ENCODE results near the gene MSANTD3.
"Not testable (repeated sequence)": the region's sequence is repeated elsewhere in the genome, so short reads cannot be mapped to it uniquely, and the experiment has no call there.

Gene MSANTD3, protein sequence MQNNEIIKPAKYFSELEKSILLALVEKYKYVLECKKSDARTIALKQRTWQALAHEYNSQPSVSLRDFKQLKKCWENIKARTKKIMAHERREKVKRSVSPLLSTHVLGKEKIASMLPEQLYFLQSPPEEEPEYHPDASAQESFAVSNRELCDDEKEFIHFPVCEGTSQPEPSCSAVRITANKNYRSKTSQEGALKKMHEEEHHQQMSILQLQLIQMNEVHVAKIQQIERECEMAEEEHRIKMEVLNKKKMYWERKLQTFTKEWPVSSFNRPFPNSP

DNA sequence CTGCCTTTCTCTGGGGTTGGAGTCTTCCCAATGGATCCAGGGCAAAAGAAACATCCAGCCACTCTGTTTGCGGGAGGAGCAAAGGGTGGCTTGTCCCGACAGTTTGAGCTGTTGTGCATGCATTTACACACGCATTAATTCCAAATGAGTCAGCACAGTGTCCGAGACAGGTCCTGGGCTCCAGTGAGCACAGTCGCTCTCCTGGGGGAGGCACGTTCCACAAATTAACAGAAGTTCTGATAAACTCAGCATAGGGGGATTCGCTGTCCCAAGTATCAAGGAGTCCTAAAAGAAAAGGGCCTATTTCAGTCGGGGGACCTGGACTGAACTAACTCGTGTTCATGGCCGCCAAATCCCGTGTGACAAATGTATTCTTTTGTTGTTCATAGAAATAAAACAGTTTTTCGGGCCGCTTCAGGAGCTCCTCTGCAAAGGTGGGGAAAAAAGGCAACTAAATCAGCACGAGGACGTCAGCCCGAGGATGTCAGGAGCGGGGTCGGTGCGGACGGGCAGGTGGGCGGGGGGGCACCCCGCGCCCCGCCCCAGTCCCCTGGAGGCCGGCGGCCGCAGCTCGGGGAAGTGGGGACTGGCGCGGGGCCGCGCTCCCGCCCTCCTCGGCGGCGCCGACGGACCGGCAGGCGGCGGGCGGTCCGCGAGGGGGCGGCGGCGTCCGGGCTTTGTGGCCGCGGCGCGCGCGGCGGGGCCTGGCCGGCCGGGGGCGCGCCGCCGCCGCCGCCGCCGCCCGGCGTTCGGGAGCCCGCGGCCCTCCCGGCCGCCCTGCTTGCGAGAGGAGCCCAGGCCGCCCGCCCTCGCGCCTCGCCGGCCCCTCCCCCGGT lies at the start of gene MSANTD3:
TSS of gene MSANTD3 (plus strand) at position 614 of the 836 bp plus-strand sequence. CDS start 14,796 bp downstream, outside the sequence.
- DNase-seq = peak; percentile 50 to 66

- DNase-seq = no peak
Observed at GRCh38 chr9:100379862-100380261, 47.1 kb upstream of the MSANTD3 start.

DNA sequence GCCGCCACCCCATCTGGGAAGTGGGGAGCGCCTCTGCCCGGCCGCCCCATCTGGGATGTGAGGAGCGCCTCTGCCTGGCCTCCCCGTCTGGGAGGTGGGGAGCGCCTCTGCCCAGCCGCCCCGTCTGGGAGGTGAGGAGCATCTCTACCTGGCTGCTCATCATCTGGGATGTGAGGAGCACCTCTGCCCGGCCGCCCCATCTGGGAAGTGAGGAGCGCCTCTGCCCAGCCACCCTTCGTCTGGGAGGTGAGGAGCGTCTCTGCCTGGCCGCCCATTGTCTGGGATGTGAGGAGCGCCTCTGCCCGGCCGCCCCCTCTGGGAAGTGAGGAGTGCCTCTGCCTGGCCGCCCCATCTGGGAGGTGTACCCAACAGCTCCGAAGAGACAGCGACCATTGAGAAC lies 34.0 kb upstream of the MSANTD3 start:
- not testable (repeated sequence) for DNase-seq

GRCh38 chr9:100394032-100394695 lies 32.8 kb upstream of the MSANTD3 start:
- no peak for DNase-seq

DNA sequence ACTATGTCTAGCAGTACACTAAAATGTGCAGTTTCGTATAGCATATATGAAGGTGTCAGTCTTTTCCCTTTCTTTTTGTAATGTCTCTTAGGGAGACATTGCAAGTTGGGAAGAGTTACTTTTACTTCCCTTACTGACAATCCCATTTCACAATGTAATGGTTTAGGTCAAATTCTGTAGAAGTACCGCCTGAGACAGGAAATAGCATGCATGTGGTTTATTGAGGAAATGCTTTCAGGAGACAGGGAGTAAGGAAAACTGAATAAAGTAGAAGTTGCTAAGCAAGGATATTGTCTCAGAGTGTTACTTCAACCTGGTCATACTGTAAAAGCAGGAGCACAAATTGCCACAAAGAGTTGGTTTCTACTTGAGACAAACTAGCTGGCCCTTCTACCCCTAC lies 32.1 kb upstream of the MSANTD3 start:
- no peak for DNase-seq

DNA sequence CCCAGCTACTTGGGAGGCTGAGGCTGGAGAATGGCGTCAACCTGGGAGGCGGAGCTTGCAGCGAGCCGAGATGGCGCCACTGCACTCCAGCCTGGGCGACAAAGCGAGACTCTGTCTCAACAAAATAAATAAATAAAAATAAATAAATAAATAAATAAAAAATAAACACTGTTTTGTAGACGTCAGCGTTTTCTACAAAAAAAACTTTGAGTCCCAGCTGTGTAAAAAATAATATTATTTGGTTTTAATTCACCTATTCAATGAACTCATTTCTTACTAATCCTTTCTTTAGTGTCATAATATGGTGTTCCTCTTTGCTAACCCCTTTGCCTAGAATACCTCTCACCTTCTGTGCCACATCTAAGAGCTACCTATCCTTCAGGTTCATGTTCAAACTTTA lies 30.2 kb upstream of the MSANTD3 start:
- DNase-seq = no peak

DNA sequence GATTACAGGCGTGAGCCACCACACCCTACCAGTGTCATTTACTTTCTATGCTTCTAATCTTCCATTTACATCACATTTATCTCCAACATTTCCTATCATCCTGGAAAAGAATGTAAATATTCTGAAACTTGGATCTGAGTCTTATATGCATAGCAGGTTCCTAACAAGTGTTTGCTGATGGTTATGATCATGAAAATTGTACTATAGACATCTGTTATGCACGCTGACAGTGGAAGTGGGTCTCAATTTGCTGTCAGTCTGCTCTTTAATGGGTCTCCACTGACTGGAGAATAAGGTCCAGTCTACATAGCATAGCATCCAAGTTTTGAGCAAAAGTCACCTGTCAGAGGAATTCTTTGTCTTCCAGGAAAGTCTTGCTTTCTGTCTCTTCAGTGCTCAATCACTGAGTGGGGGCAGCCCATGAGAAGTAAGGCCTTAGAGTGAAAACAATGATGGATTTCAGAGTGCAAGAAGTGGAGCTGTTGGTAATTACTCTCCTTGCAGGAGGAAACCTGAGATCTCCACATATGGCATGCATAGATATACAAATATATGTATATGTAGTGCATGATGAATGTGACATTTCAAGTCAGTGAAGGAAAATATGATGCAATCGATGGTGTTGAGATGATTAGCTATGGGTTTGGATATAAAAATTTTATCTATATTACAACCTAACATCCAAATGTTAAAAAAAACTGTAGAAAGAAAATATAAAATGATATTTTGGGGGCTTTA lies 29.2 kb upstream of the MSANTD3 start:
- DNase-seq = no peak

- DNase-seq = no peak
Observed at GRCh38 chr9:100401042-100401441, 25.9 kb upstream of the MSANTD3 start.

DNA sequence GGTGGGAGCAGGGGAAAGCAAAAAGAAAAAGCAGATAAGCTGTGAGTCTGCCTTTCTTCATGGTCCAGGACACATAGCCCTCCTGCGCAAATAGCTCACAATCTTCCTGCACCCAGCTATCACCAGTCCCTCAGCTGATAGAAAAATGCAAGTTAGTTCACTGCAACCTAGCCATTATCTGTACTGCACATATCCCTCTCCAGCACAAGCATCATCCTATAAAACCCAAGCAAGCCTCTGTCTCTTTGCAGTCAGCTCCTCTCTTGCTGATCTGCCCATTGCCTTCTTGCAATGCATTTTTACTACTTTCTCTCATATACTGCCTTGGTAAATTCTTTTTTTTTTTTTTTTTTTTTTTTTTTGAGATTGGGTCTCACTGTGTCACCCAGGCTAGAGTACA lies 20.0 kb upstream of the MSANTD3 start:
- no peak for DNase-seq

DNA sequence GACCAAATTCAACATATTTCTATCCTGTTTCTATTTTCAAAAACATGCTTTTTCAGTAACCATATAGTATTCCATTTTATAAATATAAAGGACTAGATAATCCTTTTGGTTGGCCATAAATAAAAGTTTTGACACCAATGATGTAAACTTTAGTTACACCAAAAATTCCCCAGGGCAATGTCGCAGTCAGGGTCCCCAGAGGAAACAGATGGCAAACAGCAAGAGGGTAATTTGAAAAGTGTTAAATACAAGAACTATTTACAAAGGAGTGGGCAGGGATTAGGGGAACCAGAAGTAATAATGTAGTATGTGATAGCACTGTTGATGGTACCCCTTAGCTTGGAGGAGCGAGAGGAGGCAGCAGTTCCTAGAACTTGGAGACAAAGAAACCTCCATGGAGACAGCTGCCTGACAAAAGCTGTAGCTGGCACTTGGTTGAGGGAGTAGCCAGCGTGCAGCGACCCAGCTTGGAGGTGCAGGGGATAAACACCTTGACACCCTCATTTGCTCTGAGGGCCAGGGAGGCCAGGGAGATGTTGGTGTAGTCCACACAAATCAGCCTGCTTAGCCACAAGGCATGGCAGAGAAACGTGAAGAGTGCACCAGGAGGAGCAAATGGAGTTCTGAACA lies 18.3 kb upstream of the MSANTD3 start:
- DNase-seq = no peak

GRCh38 chr9:100409176-100409556 lies 17.8 kb upstream of the MSANTD3 start:
- no peak for DNase-seq

DNA sequence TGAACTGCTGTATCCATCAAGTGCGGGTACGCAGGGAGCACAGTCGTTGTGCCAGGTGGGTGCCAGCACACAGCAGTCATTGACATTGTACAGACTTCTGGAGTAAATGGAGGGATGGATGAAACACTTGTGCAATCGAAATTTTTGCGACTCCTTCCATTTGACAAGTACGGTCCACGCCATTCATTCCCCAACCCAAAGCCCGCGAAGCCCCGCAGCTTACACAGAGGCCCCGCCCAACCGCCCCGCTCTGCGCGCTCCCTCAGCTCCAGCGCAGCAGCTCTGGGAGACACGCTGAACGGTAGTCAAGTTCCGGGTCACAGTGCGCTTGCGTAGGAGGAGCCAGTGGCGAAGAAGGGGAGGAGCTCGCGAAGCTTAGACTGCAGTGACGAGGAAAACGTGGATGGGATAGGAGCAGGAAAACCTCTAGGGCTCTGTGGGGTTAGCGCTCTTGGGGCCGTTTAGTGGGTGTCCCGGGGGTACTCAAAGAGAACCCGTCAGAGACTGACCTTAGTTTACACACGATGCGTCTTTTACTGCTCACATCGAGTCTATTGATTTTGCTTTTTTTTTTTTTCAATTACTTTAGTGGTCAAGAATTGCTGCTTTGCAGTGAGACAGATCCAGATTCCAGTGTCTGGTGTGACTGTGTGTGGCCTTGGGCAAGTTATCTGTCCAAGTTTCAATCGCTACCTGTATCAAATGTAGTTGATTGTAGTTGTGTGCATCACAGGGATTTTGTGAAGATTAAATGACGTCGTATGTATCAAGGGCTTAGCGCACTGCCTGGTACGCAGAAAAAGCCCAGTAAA lies 15.3 kb upstream of the MSANTD3 start:
- DNase-seq = peak; percentile 94 to 96

DNA sequence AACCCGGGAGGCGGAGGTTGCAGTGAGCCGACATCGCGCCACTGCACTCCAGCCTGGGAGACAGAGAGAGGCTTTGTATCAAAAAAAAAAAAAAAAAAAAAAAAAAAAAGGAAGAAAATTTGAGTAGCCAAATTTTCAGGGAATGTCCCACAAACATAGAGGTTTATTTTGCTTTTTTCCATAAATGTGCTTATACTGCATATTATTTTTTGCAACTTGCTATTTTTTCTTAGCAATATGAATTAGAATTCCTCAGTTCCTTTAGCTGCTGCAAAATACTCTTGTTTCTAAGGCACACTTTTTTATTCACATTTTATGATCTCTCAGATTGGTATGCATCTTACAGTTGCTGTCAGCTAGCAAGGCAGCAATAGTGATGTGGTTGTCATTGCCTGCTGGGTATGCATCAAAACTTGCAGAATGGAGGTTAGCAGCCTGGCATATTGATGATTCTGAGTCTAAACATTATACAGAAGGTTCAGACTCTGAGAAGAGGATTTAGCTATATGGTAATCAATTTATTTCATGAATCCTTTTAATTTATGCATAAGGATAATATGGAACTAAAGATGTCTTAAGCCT lies 13.0 kb upstream of the MSANTD3 start:
- no peak for DNase-seq

DNA sequence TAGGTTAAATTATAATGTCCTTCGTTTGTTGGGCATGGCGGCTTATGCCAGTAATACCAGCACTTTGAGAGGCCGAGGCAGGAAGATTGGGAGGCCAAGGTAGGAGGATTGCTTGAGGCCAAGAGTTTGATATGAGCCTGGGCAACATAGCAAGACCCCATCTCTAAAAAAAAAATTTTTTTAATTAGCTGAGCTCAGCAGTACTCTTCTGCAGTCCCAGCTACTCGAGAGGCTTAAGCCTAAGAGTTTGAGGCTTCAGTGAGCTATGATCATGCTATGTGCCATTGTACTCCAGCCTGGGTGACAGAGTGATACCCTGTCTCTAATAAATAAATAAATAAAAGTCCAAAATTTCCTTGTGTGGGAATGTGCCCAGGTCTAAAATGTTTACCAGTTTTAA lies 9.1 kb upstream of the MSANTD3 start:
- DNase-seq = no peak

DNA sequence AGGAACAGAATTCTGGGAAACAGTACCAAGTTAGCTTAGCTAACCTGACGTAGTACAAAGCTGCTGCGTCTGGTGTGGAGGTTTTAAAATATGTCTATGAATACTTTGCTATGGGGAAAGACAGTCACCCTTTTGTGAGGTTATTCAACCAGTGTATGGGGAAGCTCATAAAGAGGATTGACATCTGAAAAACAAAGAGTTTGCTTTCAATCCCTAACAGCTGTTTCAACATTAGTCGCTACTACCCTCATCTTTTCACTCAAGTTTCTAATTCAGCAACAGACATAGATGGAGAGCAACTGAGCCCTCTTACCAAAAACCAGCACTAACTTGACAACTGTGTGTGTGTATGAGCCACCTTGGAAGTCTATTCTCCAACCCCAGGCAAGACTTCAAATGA lies 7.8 kb upstream of the MSANTD3 start:
- DNase-seq = no peak

DNA sequence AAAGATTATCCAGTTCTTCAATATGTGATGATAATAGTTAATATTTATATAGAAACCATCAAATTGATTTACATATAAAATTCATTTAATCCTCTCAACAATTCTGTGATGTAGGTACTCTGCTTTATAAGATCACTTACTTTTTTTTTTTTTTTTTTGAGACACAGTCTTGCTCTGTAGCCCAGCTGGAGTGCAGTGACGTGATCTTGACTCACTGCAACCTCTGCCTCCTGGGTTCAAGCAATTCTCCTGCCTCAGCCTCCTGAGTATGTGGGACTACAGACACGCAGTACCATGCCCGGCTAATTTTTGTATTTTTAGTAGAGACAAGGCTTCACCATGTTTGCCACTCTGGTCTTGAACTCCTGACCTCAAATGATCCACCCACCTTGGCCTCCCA lies 5.8 kb upstream of the MSANTD3 start:
- not testable (repeated sequence) for DNase-seq

DNA sequence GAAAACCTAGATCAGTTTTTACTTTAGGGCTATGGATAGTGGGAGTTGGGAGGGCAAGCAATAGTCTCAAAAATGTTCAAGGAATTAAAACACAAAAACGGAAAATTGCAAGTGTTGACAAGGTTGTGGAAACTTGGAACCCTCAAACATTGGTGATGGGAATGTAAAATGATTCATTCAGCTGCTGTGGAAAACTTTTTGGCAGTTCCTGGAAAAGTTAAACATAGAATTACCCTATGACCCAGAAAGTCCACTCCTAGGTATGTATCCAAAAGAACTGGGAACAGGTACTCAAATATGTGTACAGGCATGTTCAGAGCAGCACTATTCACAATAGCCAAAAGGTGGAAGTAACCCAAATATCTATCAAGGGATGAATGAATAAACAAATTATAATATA lies 1.2 kb upstream of the MSANTD3 start:
- no peak for DNase-seq

GRCh38 chr9:100426189-100426529 lies 784 bp upstream of the MSANTD3 start:
- DNase-seq = no peak

DNA sequence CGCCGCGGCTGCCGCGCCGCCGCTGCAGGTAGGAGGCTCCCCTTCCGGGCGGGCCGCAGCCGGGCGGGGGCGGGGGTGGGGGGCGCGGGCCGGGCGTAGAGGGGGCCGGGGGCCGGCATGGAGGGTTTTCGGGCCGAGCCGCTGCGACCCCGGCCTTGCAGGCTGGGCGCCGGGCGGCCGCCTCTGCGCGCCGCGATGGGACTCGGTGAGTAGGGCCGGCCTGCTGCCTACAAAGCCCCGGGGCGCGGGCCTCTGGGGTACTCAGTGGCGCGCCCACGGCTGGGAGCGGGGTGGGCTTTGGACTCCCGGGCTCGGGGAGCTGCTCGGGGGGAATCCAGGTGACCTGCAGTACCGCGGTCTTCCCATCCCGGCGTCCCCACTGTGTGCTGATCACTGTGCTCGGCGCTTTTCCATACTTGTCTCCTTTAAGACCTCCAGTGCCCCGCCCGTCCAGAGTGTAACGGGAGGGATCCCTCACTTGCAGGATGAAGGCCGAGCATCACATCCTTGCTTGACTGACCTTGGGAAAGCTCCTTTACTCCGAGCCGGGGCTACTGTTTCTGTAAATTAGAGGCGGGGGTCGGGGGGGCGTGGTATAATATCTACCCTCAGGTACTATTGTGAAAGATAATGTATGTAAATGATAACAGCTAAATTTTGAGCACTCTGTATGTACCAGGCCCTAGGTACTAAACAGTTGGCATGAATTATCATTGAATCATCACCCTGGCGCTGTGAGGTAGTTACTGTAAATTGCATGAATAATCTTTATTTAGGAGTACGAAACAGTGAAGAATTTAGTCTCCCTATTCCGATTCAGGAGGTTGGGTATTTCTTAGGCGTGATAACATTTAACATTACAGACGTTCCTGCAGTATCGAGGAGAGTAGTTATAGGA lies 672 bp downstream of the MSANTD3 start:
- peak; percentile 18 to 55 for DNase-seq

Measured in NCI-H2081 (cell line).